HCT116 (cell line): ENCODE data around the gene MIEN1. TPM values are rescaled to one million over a fixed set of nuclear protein-coding genes. Genes with fewer than 3 reads are reported as not detected.

Experiments
- ATAC-seq: fragments of 200-7000 bp; cut with Tn5 transposase; 2 replicates; pipeline ENCODE4 v1.9.1; 2020; ENCODE audit warnings: mild to moderate bottlenecking, moderate library complexity
- BruUV-seq: library from RNA; stranded (reverse); fragments of 400-500 nt; replicated peaks from 2 replicates; lab custom pipeline; 2021; lab: Mats Ljungman, UMichigan
- CTCF ChIA-PET: fragments of 300-600 bp; sonication (Branson Sonifier 250); formaldehyde crosslinking; loops from one replicate; lab custom pipeline; 2021; ENCODE audit warnings: antibody characterized with exemption; lab: Charles Lee
- POLR2A ChIA-PET: fragments of 300-600, 350-600 bp; sonication (Branson Sonifier 250); formaldehyde crosslinking; loops from one replicate; lab custom pipeline; 2021; ENCODE audit warnings: antibody characterized with exemption; lab: Charles Lee
- RAD21 ChIA-PET, 2 experiments: fragments of 300-600 bp; sonication (Branson Sonifier 250); formaldehyde crosslinking; loops; one replicate each; lab custom pipeline; 2023; ENCODE audit warnings: low total read pairs in 2 of 2; ENCODE audit not compliant: uncharacterized antibody in 2 of 2, unreplicated experiment in 2 of 2, low non-redundant PET in 1 of 2; lab: Charles Lee
- DNase-seq: peaks from one replicate; pipeline ENCODE4 v3.0.0-alpha.2; 2010; ENCODE audit warnings: low read depth, low spot score
- H2AFZ ChIP-seq: fragments of 200-600 bp; shearing (Covaris generic), sonication (generic); 2 replicates; pipeline ENCODE4 v1.6.1; 2017; ENCODE audit warnings: low read depth, mixed run types, mixed read lengths, antibody characterized with exemption, low read length; ENCODE audit not compliant: poor library complexity, severe bottlenecking
- H3K27ac ChIP-seq: 2 replicates; pipeline ENCODE4 v1.5.1; 2012; ENCODE audit warnings: low read depth, low read length
- H3K27me3 ChIP-seq: fragments of 200-600 bp; sonication (generic); 2 replicates; pipeline ENCODE4 v1.6.1; 2016; ENCODE audit warnings: mixed run types, low read length, mixed read lengths; ENCODE audit not compliant: insufficient read depth
- H3K36me3 ChIP-seq, 2 experiments: fragments of 200-500 bp in 1 of 2; fragments of 200-600 bp in 1 of 2; sonication (Bioruptor generic) in 1 of 2; sonication (generic) in 1 of 2; 2 replicates each; pipeline versions ENCODE4 v1.5.1 to v1.6.1; 2014 to 2016; ENCODE audit warnings: low read length in 2 of 2, inconsistent platforms in 1 of 2, mixed read lengths in 1 of 2, mixed run types in 1 of 2; ENCODE audit not compliant: insufficient read depth in 2 of 2, control insufficient read depth in 1 of 2
- H3K4me1 ChIP-seq, 2 experiments: fragments of 200-600 bp in 1 of 2; sonication (generic) in 1 of 2; 2 replicates each; pipeline versions ENCODE4 v1.5.1 to v1.6.1; 2012 to 2017; ENCODE audit warnings: low read length in 2 of 2, inconsistent platforms in 1 of 2, mild to moderate bottlenecking in 1 of 2, mixed read lengths in 1 of 2, mixed run types in 1 of 2, moderate library complexity in 1 of 2; ENCODE audit not compliant: insufficient read depth in 2 of 2, control insufficient read depth in 1 of 2
- H3K4me2 ChIP-seq: fragments of 200-600 bp; sonication (generic); 2 replicates; pipeline ENCODE4 v1.6.1; 2017; ENCODE audit warnings: mixed run types, low read length, mixed read lengths
- H3K4me3 ChIP-seq, 2 experiments: fragments of 200-600 bp in 1 of 2; sonication (generic) in 1 of 2; replicated peaks in 1 of 2; 2 replicates each; pipeline ENCODE4 v1.5.1; 2011 to 2016; ENCODE audit warnings: low read length in 2 of 2, control low read depth in 1 of 2, low read depth in 1 of 2, mild to moderate bottlenecking in 1 of 2, mixed read lengths in 1 of 2, mixed run types in 1 of 2
- H3K79me2 ChIP-seq: fragments of 200-600 bp; sonication (generic); 2 replicates; pipeline ENCODE4 v1.6.1; 2017; ENCODE audit warnings: mild to moderate bottlenecking, mixed run types, low read length, moderate library complexity, mixed read lengths; ENCODE audit not compliant: insufficient read depth
- H3K9ac ChIP-seq: fragments of 200-600 bp; sonication (generic); 2 replicates; pipeline ENCODE4 v1.6.1; 2016; ENCODE audit warnings: low read length, mixed read lengths
- H3K9me2 ChIP-seq: fragments of 200-600 bp; sonication (generic), shearing (Covaris generic); 2 replicates; pipeline ENCODE4 v1.6.1; 2017; ENCODE audit warnings: mixed run types, mild to moderate bottlenecking, moderate library complexity; ENCODE audit not compliant: insufficient read depth
- H3K9me3 ChIP-seq, 2 experiments: fragments of 200-500 bp in 1 of 2; fragments of 200-600 bp in 1 of 2; sonication (Bioruptor generic) in 1 of 2; sonication (generic) in 1 of 2; 2 replicates each; pipeline ENCODE4 v1.6.1; 2014 to 2017; ENCODE audit warnings: low read length in 2 of 2, mixed read lengths in 2 of 2, inconsistent platforms in 1 of 2, low read depth in 1 of 2, mild to moderate bottlenecking in 1 of 2, mixed run types in 1 of 2, moderate library complexity in 1 of 2; ENCODE audit not compliant: control insufficient read depth in 1 of 2, insufficient read depth in 1 of 2
- H4K20me1 ChIP-seq: fragments of 200-600 bp; sonication (generic), shearing (Covaris generic); 2 replicates; pipeline ENCODE4 v1.6.1; 2017; ENCODE audit warnings: mixed run types, mild to moderate bottlenecking, moderate library complexity; ENCODE audit not compliant: insufficient read depth
- ATF3 ChIP-seq: IDR thresholded peaks from 2 replicates; pipeline ENCODE4 v1.6.1; 2012
- CTCF ChIP-seq, 3 experiments: fragments of 200-600 bp in 1 of 3; sonication (generic) in 1 of 3; IDR thresholded peaks in 2 of 3; conservative IDR thresholded peaks in 1 of 3; 2 replicates each; pipeline ENCODE4 v1.5.1; 2012 to 2017; ENCODE audit warnings: low read depth in 2 of 3, low read length in 2 of 3, antibody characterized with exemption in 1 of 3, borderline replicate concordance in 1 of 3, control low read depth in 1 of 3, mild to moderate bottlenecking in 1 of 3, mixed read lengths in 1 of 3, mixed run types in 1 of 3, moderate library complexity in 1 of 3; ENCODE audit not compliant: insufficient read depth in 1 of 3
- ELF1 ChIP-seq: IDR thresholded peaks from 2 replicates; pipeline ENCODE4 v1.6.1; 2012; ENCODE audit warnings: low read depth, borderline replicate concordance
- EZH2phosphoT487 ChIP-seq: fragments of 200-600 bp; IDR thresholded peaks from 2 replicates; pipeline ENCODE4 v1.6.1; 2018; ENCODE audit warnings: antibody characterized with exemption, borderline replicate concordance
- MAX ChIP-seq: IDR thresholded peaks from 2 replicates; pipeline ENCODE4 v1.6.1; 2012
- POLR2AphosphoS5 ChIP-seq: IDR thresholded peaks from 2 replicates; pipeline ENCODE4 v1.6.1; 2011; ENCODE audit warnings: mild to moderate bottlenecking, low read depth, low read length, moderate library complexity
- RAD21 ChIP-seq: IDR thresholded peaks from 2 replicates; pipeline ENCODE4 v1.6.1; 2012; ENCODE audit warnings: low read depth, mild to moderate bottlenecking
- REST ChIP-seq: IDR thresholded peaks from 2 replicates; pipeline ENCODE4 v1.6.1; 2012; ENCODE audit warnings: low read depth
- SIN3A ChIP-seq: IDR thresholded peaks from 2 replicates; pipeline ENCODE4 v1.6.1; 2012; ENCODE audit warnings: low read depth
- SRF ChIP-seq: IDR thresholded peaks from 2 replicates; pipeline ENCODE4 v1.6.1; 2012; ENCODE audit warnings: low read depth
- YY1 ChIP-seq: IDR thresholded peaks from 2 replicates; pipeline ENCODE4 v1.6.1; 2011; ENCODE audit warnings: low read length, low read depth, moderate library complexity, mild to moderate bottlenecking; ENCODE audit not compliant: insufficient replicate concordance; ENCODE audit errors: extremely low read depth
- ZFX ChIP-seq: fragments of 450-650 bp; IDR thresholded peaks from 2 replicates; pipeline ENCODE4 v1.6.1; 2017
- ZNF274 ChIP-seq: fragments of 200-500 bp; sonication (Bioruptor generic); IDR thresholded peaks from 2 replicates; pipeline ENCODE4 v1.6.1; 2014; ENCODE audit warnings: mild to moderate bottlenecking, low read depth, low read length, inconsistent platforms
- intact Hi-C: fragments of 100-400 bp; cut with micrococcal nuclease; formaldehyde crosslinking; loops from 2 replicates; pipeline ENCODE4 v1.10.0; 2022
- total RNA-seq: library from RNA; stranded (reverse); gene quantifications from one replicate; pipeline ENCODE4 v1.2.1, GENCODE V29; 2021; ENCODE audit not compliant: unreplicated experiment

Gene MIEN1
- total RNA-seq, 1 experiment from 2014 or later: 73.9 TPM

- TF ChIP-seq CTCF (IDR thresholded peaks at IDR 0.05 in 2 of 3, conservative IDR thresholded peaks at IDR 0.05 in 1 of 3; ENCODE audit: borderline replicate concordance in 1 of 3, insufficient read depth in 1 of 3, low read depth in 2 of 3, low read length in 2 of 3) (peak; percentile 71 to 87 (median 82)), SIN3A (peak; percentile 77; the same call in 1 of the 2 replicates), YY1 (peak; percentile 65), ATF3 (no peak)
Observed at GRCh38 chr17:39730095-39730921, at the start of gene MIEN1 (continued).

GRCh38 chr17:39777534-39778365 is 47.4 kb upstream of the MIEN1 start:
- Histone ChIP-seq H3K27me3 (0 out of 2 replicates have a peak, but pooled peaks cover 5% of the 10 kb centered on the region), H3K27ac (no peak overlapping the region), H3K9ac (no peak overlapping the region), H3K4me3 (no peak overlapping the region), H2AFZ (no peak overlapping the region), H3K9me2 (no peaks in the 10 kb centered on the region), H4K20me1 (no peaks in the 10 kb centered on the region), H3K79me2 (no peaks in the 10 kb centered on the region), H3K4me2 (no peak overlapping the region), H3K4me1 (peaks cover 6 to 14% of the 10 kb centered on the region in 2 experiments; a peak in 2 of 4 replicates), H3K36me3 (no peaks in the 10 kb centered on the region), H3K9me3 (no peaks in the 10 kb centered on the region)
- TF ChIP-seq RAD21 (no peak), POLR2AphosphoS5 (no peak), YY1 (no peak), SRF (no peak), MAX (no peak), ZNF274 (no peak), ELF1 (no peak), ATF3 (no peak), SIN3A (no peak), EZH2phosphoT487 (no peak), REST (no peak), ZFX (no peak)
- ChIA-PET RAD21 (no interaction called here), CTCF (no interaction called here), POLR2A (no interaction called here)
- no TSS peak for BruUV-seq
- intact Hi-C loops: no loop called here
- no peak for DNase-seq
- no peak for ATAC-seq
